MG63 (cell line): ENCODE data around the gene STEAP3. TPM values are rescaled to one million over a fixed set of nuclear protein-coding genes. Genes with fewer than 3 reads are reported as not detected.
"Not testable (repeated sequence)": the region's sequence is repeated elsewhere in the genome, so short reads cannot be mapped to it uniquely, and the experiment has no call there.

ENCODE experiments used
- DNase-seq: peaks from one replicate; pipeline ENCODE4 v3.0.0-alpha.2; 2020
- H3K27me3 ChIP-seq: fragments of 250-450 bp; sonication (Bioruptor Pico); 2 replicates; pipeline ENCODE4 v1.5.1; 2020; ENCODE audit warnings: mild to moderate bottlenecking, moderate library complexity
- H3K36me3 ChIP-seq: fragments of 250-450 bp; sonication (Bioruptor Pico); 2 replicates; pipeline ENCODE4 v1.5.1; 2020; ENCODE audit warnings: mild to moderate bottlenecking, moderate library complexity
- H3K4me3 ChIP-seq: fragments of 250-450 bp; sonication (Bioruptor Pico); 2 replicates; pipeline ENCODE4 v1.5.1; 2020; ENCODE audit warnings: mild to moderate bottlenecking, moderate library complexity
- H3K9me3 ChIP-seq: fragments of 250-450 bp; sonication (Bioruptor Pico); 2 replicates; pipeline ENCODE4 v1.5.1; 2020; ENCODE audit warnings: mild to moderate bottlenecking, moderate library complexity
- total RNA-seq: library from RNA; depleted of rRNA; stranded (reverse); fragments of >200 nt; shearing (Covaris generic); gene quantifications from 2 replicates; pipeline ENCODE4 v1.2.3, GENCODE V29; 2014; ENCODE audit warnings: low replicate concordance

STEAP3 gene
- total RNA-seq, 1 experiment from 2014 or later = 8.1 TPM

- no peaks in the 10 kb centered on the region for H3K9me3 ChIP-seq
- no peaks in the 10 kb centered on the region for H3K27me3 ChIP-seq
- H3K36me3 ChIP-seq = peaks cover 16% of the 10 kb centered on the region
- no peak for DNase-seq
- H3K4me3 ChIP-seq = no peak overlapping the region
Measured at GRCh38 chr2:119263025-119263424, 39.4 kb downstream of the STEAP3 start.

GRCh38 chr2:119263656-119264055, 40.0 kb downstream of the STEAP3 start:
- DNase-seq = no peak
- Histone ChIP-seq H3K9me3 (no peaks in the 10 kb centered on the region), H3K36me3 (peaks cover 16% of the 10 kb centered on the region), H3K27me3 (no peaks in the 10 kb centered on the region), H3K4me3 (no peak overlapping the region)

GRCh38 chr2:119264781-119265692, 41.4 kb downstream of the STEAP3 start:
- Histone ChIP-seq H3K27me3 (no peaks in the 10 kb centered on the region), H3K9me3 (no peaks in the 10 kb centered on the region), H3K36me3 (peaks cover 16% of the 10 kb centered on the region), H3K4me3 (no peak overlapping the region)
- DNase-seq = peak; percentile 26

- Histone ChIP-seq H3K9me3 (peaks cover 2% of the 10 kb centered on the region; the same call in 1 of the 2 replicates), H3K36me3 (peaks cover 16% of the 10 kb centered on the region), H3K4me3 (no peak overlapping the region), H3K27me3 (no peaks in the 10 kb centered on the region)
- no peak for DNase-seq
Measured at GRCh38 chr2:119265693-119266066, 42.0 kb downstream of the STEAP3 start.

- Histone ChIP-seq H3K4me3 (no peak overlapping the region), H3K36me3 (peaks cover 16% of the 10 kb centered on the region), H3K27me3 (no peaks in the 10 kb centered on the region), H3K9me3 (peaks cover 2% of the 10 kb centered on the region; the same call in 1 of the 2 replicates)
- no peak for DNase-seq
Measured at GRCh38 chr2:119266091-119266589, 42.5 kb downstream of the STEAP3 start.

- H3K4me3 ChIP-seq = no peak overlapping the region
- no peaks in the 10 kb centered on the region for H3K27me3 ChIP-seq
- H3K9me3 ChIP-seq = peaks cover 2% of the 10 kb centered on the region; the same call in 1 of the 2 replicates
- DNase-seq = no peak
- H3K36me3 ChIP-seq = peaks cover 16% of the 10 kb centered on the region
Measured at GRCh38 chr2:119267604-119268003, 44.0 kb downstream of the STEAP3 start.

GRCh38 chr2:119276864-119277263, 53.2 kb downstream of the STEAP3 start:
- Histone ChIP-seq H3K36me3 (no peaks in the 10 kb centered on the region), H3K4me3 (no peak overlapping the region), H3K27me3 (no peaks in the 10 kb centered on the region), H3K9me3 (no peaks in the 10 kb centered on the region)
- no peak for DNase-seq

GRCh38 chr2:119278385-119278784, 54.8 kb downstream of the STEAP3 start:
- not testable (repeated sequence) for DNase-seq, H3K9me3 ChIP-seq, H3K36me3 ChIP-seq, H3K4me3 ChIP-seq, H3K27me3 ChIP-seq

GRCh38 chr2:119278946-119279345, 55.3 kb downstream of the STEAP3 start:
- no peaks in the 10 kb centered on the region for H3K9me3 ChIP-seq
- H3K4me3 ChIP-seq = no peak overlapping the region
- H3K27me3 ChIP-seq = no peaks in the 10 kb centered on the region
- no peaks in the 10 kb centered on the region for H3K36me3 ChIP-seq
- no peak for DNase-seq

GRCh38 chr2:119279666-119280065, 56.0 kb downstream of the STEAP3 start:
- Histone ChIP-seq H3K36me3 (no peaks in the 10 kb centered on the region), H3K9me3 (no peaks in the 10 kb centered on the region), H3K4me3 (no peak overlapping the region), H3K27me3 (no peaks in the 10 kb centered on the region)
- no peak for DNase-seq

GRCh38 chr2:119280680-119281079, 57.0 kb downstream of the STEAP3 start:
- H3K9me3 ChIP-seq = no peaks in the 10 kb centered on the region
- H3K36me3 ChIP-seq = no peaks in the 10 kb centered on the region
- DNase-seq = no peak
- no peak overlapping the region for H3K4me3 ChIP-seq
- no peaks in the 10 kb centered on the region for H3K27me3 ChIP-seq

GRCh38 chr2:119282146-119282995, 58.7 kb downstream of the STEAP3 start:
- Histone ChIP-seq H3K36me3 (no peaks in the 10 kb centered on the region), H3K9me3 (no peaks in the 10 kb centered on the region), H3K27me3 (no peaks in the 10 kb centered on the region), H3K4me3 (no peak overlapping the region)
- no peak for DNase-seq

GRCh38 chr2:119282996-119283511, 59.4 kb downstream of the STEAP3 start:
- H3K27me3 ChIP-seq = no peaks in the 10 kb centered on the region
- H3K4me3 ChIP-seq = no peak overlapping the region
- H3K36me3 ChIP-seq = no peaks in the 10 kb centered on the region
- peak; percentile 94 for DNase-seq
- H3K9me3 ChIP-seq = no peaks in the 10 kb centered on the region

GRCh38 chr2:119283873-119284331, 60.3 kb downstream of the STEAP3 start:
- peak; percentile 97 for DNase-seq
- no peaks in the 10 kb centered on the region for H3K36me3 ChIP-seq
- no peaks in the 10 kb centered on the region for H3K27me3 ChIP-seq
- no peaks in the 10 kb centered on the region for H3K9me3 ChIP-seq
- no peak overlapping the region for H3K4me3 ChIP-seq

GRCh38 chr2:119286661-119287060, 63.0 kb downstream of the STEAP3 start:
- Histone ChIP-seq H3K27me3 (no peaks in the 10 kb centered on the region), H3K36me3 (no peaks in the 10 kb centered on the region), H3K4me3 (no peak overlapping the region), H3K9me3 (no peaks in the 10 kb centered on the region)
- DNase-seq = no peak

- no peaks in the 10 kb centered on the region for H3K36me3 ChIP-seq
- no peak overlapping the region for H3K4me3 ChIP-seq
- DNase-seq = no peak
- no peaks in the 10 kb centered on the region for H3K9me3 ChIP-seq
- no peaks in the 10 kb centered on the region for H3K27me3 ChIP-seq
Measured at GRCh38 chr2:119288576-119288975, 64.9 kb downstream of the STEAP3 start.

GRCh38 chr2:119289093-119289492, 65.5 kb downstream of the STEAP3 start:
- H3K9me3 ChIP-seq = no peaks in the 10 kb centered on the region
- no peak overlapping the region for H3K4me3 ChIP-seq
- no peaks in the 10 kb centered on the region for H3K27me3 ChIP-seq
- DNase-seq = no peak
- H3K36me3 ChIP-seq = no peaks in the 10 kb centered on the region
